ENCODE results near the gene SCFD2. TPM values are rescaled to one million over a fixed set of nuclear protein-coding genes. Genes with fewer than 3 reads are reported as not detected.

SCFD2 gene
- polyA plus RNA-seq, 3 donors = 5.4 to 9.4 (median 6.7) TPM

GRCh38 chr4:53066155-53066554, 299.7 kb downstream of the SCFD2 start:
- no peak for DNase-seq
- no peak overlapping the region for H2AFZ ChIP-seq (ENCODE audit: insufficient read depth, low read depth, low read length, poor library complexity, severe bottlenecking)
- H3K36me3 ChIP-seq (replicated peaks in 1 of 2; ENCODE audit: control insufficient read depth in 1 of 2, insufficient read depth in 2 of 2, low read length in 2 of 2) = no peaks in the 10 kb centered on the region
- peaks cover 4 to 7% of the 10 kb centered on the region in 2 donors for H3K36me3 Mint-ChIP-seq
- no peak overlapping the region for H3K4me3 Mint-ChIP-seq
- no peaks in the 10 kb centered on the region for H3K4me1 Mint-ChIP-seq
- no peaks in the 10 kb centered on the region for H3K4me1 ChIP-seq (ENCODE audit: control insufficient read depth in 1 of 2, insufficient read depth in 2 of 2, low read length in 2 of 2)
- WGBS (ENCODE audit: insufficient coverage) = 100% methylated on average over 1 of the region's 1 CpG
- no peak overlapping the region for H3K4me2 ChIP-seq (replicated peaks; ENCODE audit: extremely low read depth, low read length, poor library complexity, severe bottlenecking)
- peaks cover 5 to 14% (median 9%) of the 10 kb centered on the region in 7 donors for H3K9me3 Mint-ChIP-seq
- H3K9ac ChIP-seq (ENCODE audit: insufficient read depth, low read length, poor library complexity, severe bottlenecking) = no peak overlapping the region
- intact Hi-C loops (cut with micrococcal nuclease) = no loop called here
- no peak overlapping the region for H3K27ac Mint-ChIP-seq
- H4K20me1 ChIP-seq (ENCODE audit: insufficient read depth, low read length) = no peaks in the 10 kb centered on the region
- no peaks in the 10 kb centered on the region for H3K27me3 Mint-ChIP-seq (ENCODE audit: low read depth in 3 of 3)
- no peaks in the 10 kb centered on the region for H3K27me3 ChIP-seq (ENCODE audit: control insufficient read depth in 2 of 2, insufficient read depth in 2 of 2, low read length in 2 of 2)
- H3K4me3 ChIP-seq (replicated peaks in 1 of 3; ENCODE audit: low read depth in 2 of 3, low read length in 3 of 3) = no peak overlapping the region
- no peaks in the 10 kb centered on the region for H3K79me2 ChIP-seq (ENCODE audit: insufficient read depth, low read length)
- H3K27ac ChIP-seq (ENCODE audit: low read depth in 1 of 2, low read length in 2 of 2) = no peak overlapping the region
- peaks cover 3 to 11% of the 10 kb centered on the region in 2 donors for H3K9me3 ChIP-seq (replicated peaks in 1 of 2; ENCODE audit: control insufficient read depth in 1 of 2, insufficient read depth in 1 of 2, low read length in 2 of 2)
- no peak for TF ChIP-seq CTCF (IDR thresholded peaks at IDR 0.05)

GRCh38 chr4:53064609-53065008, 301.3 kb downstream of the SCFD2 start:
- WGBS (ENCODE audit: insufficient coverage) = no CpG with 5 or more reads among the region's 1 CpG
- DNase-seq = no peak
- TF ChIP-seq CTCF (IDR thresholded peaks at IDR 0.05) = no peak

More at GRCh38 chr4:53064609-53065008, 301.3 kb downstream of the SCFD2 start:
- H3K36me3 Mint-ChIP-seq = peaks cover 4 to 7% of the 10 kb centered on the region in 2 donors
- Histone ChIP-seq H3K9ac (ENCODE audit: insufficient read depth, low read length, poor library complexity, severe bottlenecking) (no peak overlapping the region), H3K79me2 (ENCODE audit: insufficient read depth, low read length) (no peaks in the 10 kb centered on the region), H3K27me3 (ENCODE audit: control insufficient read depth in 2 of 2, insufficient read depth in 2 of 2, low read length in 2 of 2) (no peaks in the 10 kb centered on the region), H3K36me3 (replicated peaks in 1 of 2; ENCODE audit: control insufficient read depth in 1 of 2, insufficient read depth in 2 of 2, low read length in 2 of 2) (no peaks in the 10 kb centered on the region), H2AFZ (ENCODE audit: insufficient read depth, low read depth, low read length, poor library complexity, severe bottlenecking) (no peak overlapping the region), H4K20me1 (ENCODE audit: insufficient read depth, low read length) (no peaks in the 10 kb centered on the region), H3K4me3 (replicated peaks in 1 of 3; ENCODE audit: low read depth in 2 of 3, low read length in 3 of 3) (no peak overlapping the region), H3K27ac (ENCODE audit: low read depth in 1 of 2, low read length in 2 of 2) (no peak overlapping the region), H3K4me2 (replicated peaks; ENCODE audit: extremely low read depth, low read length, poor library complexity, severe bottlenecking) (no peak overlapping the region), H3K4me1 (ENCODE audit: control insufficient read depth in 1 of 2, insufficient read depth in 2 of 2, low read length in 2 of 2) (no peaks in the 10 kb centered on the region), H3K9me3 (replicated peaks in 1 of 2; ENCODE audit: control insufficient read depth in 1 of 2, insufficient read depth in 1 of 2, low read length in 2 of 2) (peaks cover 3 to 11% of the 10 kb centered on the region in 2 donors)
- peaks cover 5 to 14% (median 9%) of the 10 kb centered on the region in 7 donors for H3K9me3 Mint-ChIP-seq
- H3K27ac Mint-ChIP-seq = no peak overlapping the region
- intact Hi-C loops (cut with micrococcal nuclease) = no loop called here
- no peak overlapping the region for H3K4me3 Mint-ChIP-seq
- no peaks in the 10 kb centered on the region for H3K27me3 Mint-ChIP-seq (ENCODE audit: low read depth in 3 of 3)
- H3K4me1 Mint-ChIP-seq = no peaks in the 10 kb centered on the region
